HepG2 (cell line): ENCODE data around the gene ZFP1. TPM values are rescaled to one million over a fixed set of nuclear protein-coding genes. Genes with fewer than 3 reads are reported as not detected.

ENCODE experiments used
- ATF7 ChIP-seq, 2 experiments: fragments of 450-650 bp in 1 of 2; sonication (generic) in 1 of 2; formaldehyde crosslinking in 1 of 2; IDR thresholded peaks; 2 replicates each; pipeline versions ENCODE4 v1.4.0 to v1.6.1; 2016 to 2020; ENCODE audit warnings: antibody characterized with exemption in 1 of 2, mild to moderate bottlenecking in 1 of 2, missing genetic modification reagents in 1 of 2
- BORCS8-MEF2B ChIP-seq: sonication (generic); formaldehyde crosslinking; IDR thresholded peaks from 2 replicates; pipeline ENCODE4 v1.8.0; 2022; ENCODE audit warnings: mild to moderate bottlenecking, missing genetic modification reagents
- GATAD1 ChIP-seq: IDR thresholded peaks from 2 replicates; pipeline ENCODE4 v1.6.1; 2016; ENCODE audit warnings: missing genetic modification reagents, missing compliant biosample characterization
- HMG20B ChIP-seq: conservative IDR thresholded peaks from 2 replicates; pipeline ENCODE4 v1.6.1; 2016; ENCODE audit warnings: missing genetic modification reagents, missing compliant biosample characterization
- KMT2A ChIP-seq: sonication (generic); formaldehyde crosslinking; IDR thresholded peaks from 2 replicates; pipeline ENCODE4 v1.4.0; 2020; ENCODE audit warnings: missing genetic modification reagents
- MEF2D ChIP-seq: sonication (generic); formaldehyde crosslinking; IDR thresholded peaks from 2 replicates; pipeline ENCODE4 v1.5.1; 2020; ENCODE audit warnings: mild to moderate bottlenecking, missing genetic modification reagents
- MTF2 ChIP-seq: sonication (generic); formaldehyde crosslinking; IDR thresholded peaks from 2 replicates; pipeline ENCODE4 v1.5.0; 2020; ENCODE audit warnings: missing genetic modification reagents, borderline replicate concordance
- MYC ChIP-seq: sonication (generic); formaldehyde crosslinking; IDR thresholded peaks from 2 replicates; pipeline ENCODE4 v1.9.0; 2021; ENCODE audit warnings: missing genetic modification reagents, borderline replicate concordance
- NFKB2 ChIP-seq: sonication (generic); formaldehyde crosslinking; IDR thresholded peaks from 2 replicates; pipeline ENCODE4 v1.4.0; 2020; ENCODE audit warnings: missing genetic modification reagents, borderline replicate concordance
- NRL ChIP-seq: sonication (generic); formaldehyde crosslinking; IDR thresholded peaks from 2 replicates; pipeline ENCODE4 v1.5.0; 2020; ENCODE audit warnings: missing genetic modification reagents, mild to moderate bottlenecking, moderate library complexity, borderline replicate concordance
- PLSCR1 ChIP-seq: sonication (generic); formaldehyde crosslinking; IDR thresholded peaks from 2 replicates; pipeline ENCODE4 v1.5.0; 2020; ENCODE audit warnings: missing genetic modification reagents, mild to moderate bottlenecking, borderline replicate concordance
- PRPF4 ChIP-seq: fragments of 200-400 bp; formaldehyde crosslinking; IDR thresholded peaks from 2 replicates; pipeline ENCODE4 v1.6.1; 2016; ENCODE audit warnings: low read length, low read depth; ENCODE audit not compliant: poor library complexity, severe bottlenecking
- SRSF1 ChIP-seq: fragments of 200-400 bp; formaldehyde crosslinking; optimal IDR thresholded peaks from 2 replicates; pipeline ENCODE3; 2017; ENCODE audit warnings: mild to moderate bottlenecking, low read depth, low read length, moderate library complexity
- TAF1 ChIP-seq: sonication (generic); formaldehyde crosslinking; IDR thresholded peaks from 2 replicates; pipeline ENCODE4 v1.4.0; 2020; ENCODE audit warnings: missing genetic modification reagents
- XRCC5 ChIP-seq: fragments of 200-400 bp; formaldehyde crosslinking; optimal IDR thresholded peaks from 2 replicates; pipeline ENCODE3; 2017; ENCODE audit warnings: mild to moderate bottlenecking, low read length
- ZMYM3 ChIP-seq: sonication (generic); formaldehyde crosslinking; IDR thresholded peaks from 2 replicates; pipeline ENCODE4 v1.5.1; 2020; ENCODE audit warnings: mild to moderate bottlenecking, missing genetic modification reagents
- ZNF207 ChIP-seq: fragments of 450-650 bp; IDR thresholded peaks from 2 replicates; pipeline ENCODE4 v1.6.1; 2016; ENCODE audit warnings: antibody characterized with exemption, borderline replicate concordance
- ZNF333 ChIP-seq: sonication (generic); formaldehyde crosslinking; IDR thresholded peaks from 2 replicates; pipeline ENCODE4 v1.4.0; 2020; ENCODE audit warnings: mild to moderate bottlenecking, missing genetic modification reagents, borderline replicate concordance
- ZNF446 ChIP-seq: sonication (generic); formaldehyde crosslinking; IDR thresholded peaks from 2 replicates; pipeline ENCODE4 v1.5.0; 2020; ENCODE audit warnings: mild to moderate bottlenecking, missing genetic modification reagents
- ZNF546 ChIP-seq: sonication (generic); formaldehyde crosslinking; conservative IDR thresholded peaks from 2 replicates; pipeline ENCODE4 v1.8.1; 2023; ENCODE audit warnings: mild to moderate bottlenecking, missing genetic modification reagents
- ZNF570 ChIP-seq: sonication (generic); formaldehyde crosslinking; IDR thresholded peaks from 2 replicates; pipeline ENCODE4 v1.4.0; 2020; ENCODE audit warnings: mild to moderate bottlenecking, missing genetic modification reagents, borderline replicate concordance
- ZNF615 ChIP-seq: sonication (generic); formaldehyde crosslinking; IDR thresholded peaks from 2 replicates; pipeline ENCODE4 v1.5.0; 2020; ENCODE audit warnings: mild to moderate bottlenecking, missing genetic modification reagents, borderline replicate concordance
- ZNF616 ChIP-seq: sonication (generic); formaldehyde crosslinking; IDR thresholded peaks from 2 replicates; pipeline ENCODE4 v1.5.0; 2020; ENCODE audit warnings: low read depth, mild to moderate bottlenecking, missing genetic modification reagents
- ZNF670 ChIP-seq: sonication (generic); formaldehyde crosslinking; IDR thresholded peaks from 2 replicates; pipeline ENCODE4 v1.8.0; 2022; ENCODE audit warnings: mild to moderate bottlenecking, missing genetic modification reagents, borderline replicate concordance
- ZNF747 ChIP-seq: sonication (generic); formaldehyde crosslinking; IDR thresholded peaks from 2 replicates; pipeline ENCODE4 v1.8.1; 2023; ENCODE audit warnings: missing genetic modification reagents, mild to moderate bottlenecking, borderline replicate concordance
- ZNF761 ChIP-seq: sonication (generic); formaldehyde crosslinking; conservative IDR thresholded peaks from 2 replicates; pipeline ENCODE4 v1.4.0; 2020; ENCODE audit warnings: mild to moderate bottlenecking, missing genetic modification reagents
- polyA plus RNA-seq, 8 experiments: library from polyadenylated mRNA; depleted of rRNA in 3 of 8; stranded (reverse) in 7 of 8; unstranded in 1 of 8; fragments of >200 nt; fragmentation: Illumina TruSeq in 4 of 8; extraction: Trizol in 4 of 8; gene quantifications; 2 replicates each; pipeline versions ENCODE4 v1.2.1 to v1.2.3, GENCODE V29; 2011 to 2016; ENCODE audit warnings: low read depth in 4 of 8, missing spikeins in 1 of 8, mixed read lengths in 1 of 8; ENCODE audit not compliant: insufficient read depth in 1 of 8
- total RNA-seq, 5 experiments: library from RNA; depleted of rRNA; stranded (reverse); fragments of >200 nt; fragmentation: Illumina TruSeq; extraction: Trizol; gene quantifications; 2 replicates each; pipeline ENCODE4 v1.2.3, GENCODE V29; 2016; ENCODE audit warnings: low read depth in 1 of 5
- TF ChIP-seq, protein P1 (sequence below): sonication (generic); formaldehyde crosslinking; IDR thresholded peaks from 2 replicates; pipeline ENCODE4 v1.4.0; 2020; ENCODE audit warnings: mild to moderate bottlenecking, missing genetic modification reagents

The ZFP1 gene
- total and polyA plus RNA-seq, 2 of the 13 experiments (the other 11 are each of a cell fraction or from before 2014, with no cell fraction given): 8.3 to 14.0 TPM

- TF ChIP-seq ZNF207: no peak
- TF ChIP-seq HMG20B (CRISPR knock-in tag): peak; percentile 43; the same call in 1 of the 2 replicates
- peak; percentile 66 for TF ChIP-seq MEF2D (CRISPR knock-in tag)
- TF ChIP-seq MTF2 (CRISPR knock-in tag): no peak
- 0 out of 2 replicates have a peak, but pooled peaks have one; percentile 46 for TF ChIP-seq ZNF670 (CRISPR knock-in tag)
- TF ChIP-seq GATAD1 (CRISPR knock-in tag): peak; percentile 81
- no peak for TF ChIP-seq PLSCR1 (CRISPR knock-in tag)
- TF ChIP-seq ZNF615 (CRISPR knock-in tag): 0 out of 2 replicates have a peak, but pooled peaks have one; percentile 58
- peak; percentile 59; the same call in 1 of the 2 replicates for TF ChIP-seq BORCS8-MEF2B (CRISPR knock-in tag)
- peak; percentile 96 for TF ChIP-seq ZMYM3
- no peak for TF ChIP-seq ZNF446
- TF ChIP-seq, protein P1, sequence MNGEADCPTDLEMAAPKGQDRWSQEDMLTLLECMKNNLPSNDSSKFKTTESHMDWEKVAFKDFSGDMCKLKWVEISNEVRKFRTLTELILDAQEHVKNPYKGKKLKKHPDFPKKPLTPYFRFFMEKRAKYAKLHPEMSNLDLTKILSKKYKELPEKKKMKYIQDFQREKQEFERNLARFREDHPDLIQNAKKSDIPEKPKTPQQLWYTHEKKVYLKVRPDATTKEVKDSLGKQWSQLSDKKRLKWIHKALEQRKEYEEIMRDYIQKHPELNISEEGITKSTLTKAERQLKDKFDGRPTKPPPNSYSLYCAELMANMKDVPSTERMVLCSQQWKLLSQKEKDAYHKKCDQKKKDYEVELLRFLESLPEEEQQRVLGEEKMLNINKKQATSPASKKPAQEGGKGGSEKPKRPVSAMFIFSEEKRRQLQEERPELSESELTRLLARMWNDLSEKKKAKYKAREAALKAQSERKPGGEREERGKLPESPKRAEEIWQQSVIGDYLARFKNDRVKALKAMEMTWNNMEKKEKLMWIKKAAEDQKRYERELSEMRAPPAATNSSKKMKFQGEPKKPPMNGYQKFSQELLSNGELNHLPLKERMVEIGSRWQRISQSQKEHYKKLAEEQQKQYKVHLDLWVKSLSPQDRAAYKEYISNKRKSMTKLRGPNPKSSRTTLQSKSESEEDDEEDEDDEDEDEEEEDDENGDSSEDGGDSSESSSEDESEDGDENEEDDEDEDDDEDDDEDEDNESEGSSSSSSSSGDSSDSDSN (CRISPR knock-in tag): peak; percentile 66; the same call in 1 of the 2 replicates
- TF ChIP-seq NRL (CRISPR knock-in tag): peak; percentile 97
- peak; percentile 90 for TF ChIP-seq XRCC5
- 0 out of 2 replicates have a peak, but pooled peaks have one; percentile 40 for TF ChIP-seq ZNF546
- no peak for TF ChIP-seq ZNF333 (CRISPR knock-in tag)
- TF ChIP-seq ATF7 (IDR thresholded peaks at IDR 0.05): no peak
- TF ChIP-seq ATF7 (CRISPR knock-in tag; IDR thresholded peaks at IDR 0.05): peak; percentile 46; the same call in 1 of the 2 replicates
- TF ChIP-seq ZNF747 (CRISPR knock-in tag): 0 out of 2 replicates have a peak, but pooled peaks have one; percentile 23
- TF ChIP-seq NFKB2 (CRISPR knock-in tag): peak; percentile 76; the same call in 1 of the 2 replicates
- peak; percentile 82 for TF ChIP-seq SRSF1
- no peak for TF ChIP-seq ZNF616 (CRISPR knock-in tag)
- TF ChIP-seq TAF1: peak; percentile 93
- TF ChIP-seq MYC (CRISPR knock-in tag): peak; percentile 56; the same call in 1 of the 2 replicates
- TF ChIP-seq PRPF4: no peak
- peak; percentile 61; the same call in 1 of the 2 replicates for TF ChIP-seq KMT2A (CRISPR knock-in tag)
- no peak for TF ChIP-seq ZNF761 (CRISPR knock-in tag)
- no peak for TF ChIP-seq ZNF570 (CRISPR knock-in tag)
Measured at GRCh38 chr16:75116081-75116910, 32.0 kb upstream of the ZFP1 start, which contains the start of gene LDHD (continued).
